A549 treated with GW870086 at 1 μM for 4 hours (cell line): ENCODE data around the gene RAB6B. TPM values are rescaled to one million over a fixed set of nuclear protein-coding genes. Genes with fewer than 3 reads are reported as not detected.

Experiments used
- total RNA-seq: library from RNA; stranded (reverse); fragments of 200-300 nt; extraction: Qiagen RNA extraction; gene quantifications from 5 replicates; pipeline ENCODE4 v1.2.3, GENCODE V29; 2022; ENCODE audit warnings: low read depth

The RAB6B gene
- total RNA-seq = 1.9 to 3.3 TPM (median 2.7 TPM) in 5 replicates

DNA sequence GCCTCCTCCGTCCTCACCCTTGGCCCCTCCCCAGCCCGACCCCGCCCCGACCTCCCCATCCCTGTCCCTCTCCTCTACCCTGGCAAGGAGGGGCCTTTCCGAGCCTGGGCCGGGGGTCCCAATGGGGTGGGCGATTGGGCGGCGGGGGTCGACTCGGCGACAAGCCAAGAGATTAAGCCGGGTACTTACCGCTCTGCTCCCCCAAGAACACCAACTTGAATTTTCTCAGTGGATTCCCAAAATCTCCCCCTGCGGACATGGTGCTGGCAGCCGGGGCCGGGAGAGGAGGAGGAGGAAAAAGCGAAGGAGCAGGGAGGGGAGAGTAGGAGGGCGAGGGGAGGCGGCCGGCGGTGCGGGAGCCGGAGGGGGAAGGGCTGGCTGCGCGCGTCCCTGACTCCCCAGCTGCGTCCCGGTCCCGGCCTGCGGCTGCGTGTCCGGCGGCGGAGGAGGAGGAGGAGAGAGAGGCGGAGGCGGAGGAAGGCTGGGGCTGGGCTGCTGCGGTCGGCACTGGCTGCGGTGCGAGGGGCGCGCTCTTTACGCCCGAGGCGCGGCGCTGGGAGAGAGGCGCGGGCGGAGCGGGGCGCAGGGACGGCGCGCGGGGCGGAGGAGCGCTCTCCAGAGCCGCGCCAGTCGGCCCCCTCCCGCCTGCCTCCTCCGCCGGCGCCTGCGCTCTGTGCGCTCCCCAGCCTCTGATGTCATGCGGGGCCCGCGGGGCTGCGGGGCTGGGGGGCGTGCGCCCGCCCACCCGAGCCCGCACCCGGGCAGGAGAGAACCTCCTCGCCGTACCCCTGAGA is at the start of gene RAB6B:
RAB6B (minus strand) TSS at position 675 of the 794 bp plus-strand sequence; CDS start at position 259, 416 bp downstream.

DNA sequence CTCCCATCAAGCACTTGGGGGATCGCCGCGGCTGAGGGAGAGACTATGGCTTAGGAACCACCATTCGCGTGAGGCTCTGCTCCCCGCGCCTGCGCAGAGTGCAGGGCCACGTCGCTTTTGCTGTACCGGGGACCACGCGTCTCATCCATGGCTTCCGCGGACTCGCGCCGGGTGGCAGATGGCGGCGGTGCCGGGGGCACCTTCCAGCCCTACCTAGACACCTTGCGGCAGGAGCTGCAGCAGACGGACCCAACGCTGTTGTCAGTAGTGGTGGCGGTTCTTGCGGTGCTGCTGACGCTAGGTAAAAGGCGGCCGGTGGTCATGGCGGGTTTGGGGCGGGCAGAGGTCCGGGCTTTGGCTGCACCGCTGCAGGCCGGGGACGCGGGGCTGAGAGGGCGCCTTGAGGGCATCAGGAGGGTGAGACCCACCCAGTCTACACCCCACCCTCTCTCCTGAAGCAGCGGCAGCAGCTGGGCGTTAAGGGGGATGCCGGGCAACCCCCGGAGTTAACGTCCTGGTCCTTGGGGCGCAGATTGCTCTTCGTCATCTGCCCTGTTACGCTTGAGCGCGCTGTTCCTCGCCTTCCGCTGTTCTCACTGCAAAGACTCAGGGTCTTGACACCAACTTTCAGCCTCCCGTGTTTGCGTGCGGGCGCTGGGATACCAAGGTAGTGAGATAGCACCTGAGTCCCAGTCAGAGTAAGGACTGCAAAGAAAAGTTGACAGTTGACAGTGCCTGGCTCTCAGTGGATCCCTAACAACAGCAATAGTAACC is 89.8 kb downstream of the RAB6B start, which contains the start of gene SRPRB:
SRPRB (plus strand) TSS at position 114 of the 774 bp plus-strand sequence; CDS start at position 148, 34 bp downstream.

Other genes starting within 250 kb of the RAB6B start
- 21.3 to 28.6 TPM (median 24.2 TPM) in 5 replicates for gene TOPBP1, start 233.9 kb downstream of the RAB6B start, total RNA-seq
- 0.83 to 3.9 TPM (median 1.4 TPM) in 5 replicates for gene TF, start 149.5 kb downstream of the RAB6B start, total RNA-seq
- 53.6 to 66.5 TPM (median 58.1 TPM) in 5 replicates for gene SRPRB, start 90.1 kb downstream of the RAB6B start, total RNA-seq
- gene SLCO2A1, start 134.0 kb upstream of the RAB6B start, total RNA-seq = 0.07 to 0.21 TPM (median 0.15 TPM) in 4 of 5 replicates, not detected in the other